OCI-LY3 (cell line): ENCODE results near the gene ADAMTS3.

Experiments
- EZH2phosphoT487 ChIP-seq: fragments of 200-600 bp; shearing (Covaris generic); IDR thresholded peaks from 2 replicates; pipeline ENCODE4 v1.6.1; 2018; ENCODE audit warnings: antibody characterized with exemption, mixed run types, low read depth
- TF ChIP-seq, protein P1 (sequence below): fragments of 200-600, 300-600 bp; sonication (generic); IDR thresholded peaks from 2 replicates; pipeline ENCODE4 v1.5.1; 2014; ENCODE audit warnings: antibody characterized with exemption, low read length, low read depth

DNA sequence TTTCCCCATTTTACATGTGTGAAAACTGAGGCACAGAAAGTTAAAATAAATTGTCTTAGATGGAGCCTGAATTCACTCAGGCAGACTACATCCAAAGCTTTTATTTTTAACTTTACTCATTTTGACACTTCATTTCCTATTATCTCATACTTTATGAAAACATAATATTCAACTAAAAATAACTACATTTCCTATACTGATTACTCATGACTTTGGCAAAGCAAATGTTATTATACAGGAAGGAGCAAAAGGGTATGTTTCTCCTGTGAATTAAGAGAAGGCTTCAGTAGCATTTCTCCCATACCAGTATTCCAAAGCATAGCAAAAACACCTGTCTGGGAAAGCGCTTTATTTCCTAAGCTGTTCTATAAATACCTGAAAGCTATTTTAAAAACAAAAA lies 178.6 kb downstream of the ADAMTS3 start:
- no peak for TF ChIP-seq EZH2phosphoT487
- TF ChIP-seq, protein P1, sequence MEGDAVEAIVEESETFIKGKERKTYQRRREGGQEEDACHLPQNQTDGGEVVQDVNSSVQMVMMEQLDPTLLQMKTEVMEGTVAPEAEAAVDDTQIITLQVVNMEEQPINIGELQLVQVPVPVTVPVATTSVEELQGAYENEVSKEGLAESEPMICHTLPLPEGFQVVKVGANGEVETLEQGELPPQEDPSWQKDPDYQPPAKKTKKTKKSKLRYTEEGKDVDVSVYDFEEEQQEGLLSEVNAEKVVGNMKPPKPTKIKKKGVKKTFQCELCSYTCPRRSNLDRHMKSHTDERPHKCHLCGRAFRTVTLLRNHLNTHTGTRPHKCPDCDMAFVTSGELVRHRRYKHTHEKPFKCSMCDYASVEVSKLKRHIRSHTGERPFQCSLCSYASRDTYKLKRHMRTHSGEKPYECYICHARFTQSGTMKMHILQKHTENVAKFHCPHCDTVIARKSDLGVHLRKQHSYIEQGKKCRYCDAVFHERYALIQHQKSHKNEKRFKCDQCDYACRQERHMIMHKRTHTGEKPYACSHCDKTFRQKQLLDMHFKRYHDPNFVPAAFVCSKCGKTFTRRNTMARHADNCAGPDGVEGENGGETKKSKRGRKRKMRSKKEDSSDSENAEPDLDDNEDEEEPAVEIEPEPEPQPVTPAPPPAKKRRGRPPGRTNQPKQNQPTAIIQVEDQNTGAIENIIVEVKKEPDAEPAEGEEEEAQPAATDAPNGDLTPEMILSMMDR: no peak
